ENCODE results near the gene CFAP54.
"Not testable (repeated sequence)": the region's sequence is repeated elsewhere in the genome, so short reads cannot be mapped to it uniquely, and the experiment has no call there.

Gene CFAP54

DNA sequence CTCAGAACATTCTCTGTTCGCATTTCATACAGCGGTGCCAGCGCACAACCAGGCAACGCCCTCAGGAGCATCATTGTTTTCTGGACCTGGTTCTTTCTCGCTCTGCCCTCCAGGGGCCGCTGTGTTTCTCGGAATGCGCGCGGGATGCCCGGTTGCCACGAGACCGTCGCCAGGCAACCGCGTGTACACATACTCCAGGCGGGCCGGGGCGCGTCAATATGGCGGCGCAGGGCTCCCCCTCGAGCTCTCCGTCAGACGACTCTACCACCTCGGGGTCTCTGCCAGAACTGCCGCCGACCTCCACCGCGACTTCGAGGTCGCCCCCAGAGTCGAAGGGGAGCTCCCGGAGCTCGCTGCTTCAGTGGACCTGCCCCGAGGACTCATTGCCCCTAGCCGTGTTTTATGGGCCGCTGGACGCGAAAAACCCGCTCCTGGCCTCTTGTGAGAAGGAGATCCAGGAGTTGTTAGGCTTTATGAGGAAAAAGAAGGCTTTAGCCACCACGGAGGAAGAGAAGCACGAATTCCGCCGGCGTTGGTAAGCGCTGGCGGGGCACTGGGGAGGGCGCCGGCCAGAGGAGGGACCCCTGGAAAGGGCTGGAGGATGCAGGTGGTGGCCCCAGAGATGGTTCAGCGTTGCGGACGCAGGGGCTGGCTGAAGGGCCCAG is at the start of gene CFAP54:
Gene CFAP54 (plus strand): TSS at position 186 of the 665 bp plus-strand sequence. CDS start 33 bp downstream, at position 219.
- Mint-ChIP-seq H3K9me3 (no peaks in the 10 kb centered on the region), H3K36me3 (ENCODE audit: low read depth) (no peaks in the 10 kb centered on the region), H3K27me3 (ENCODE audit: low read depth) (peaks cover 32% of the 10 kb centered on the region), H3K4me3 (peak within 1 kb of the TSS; percentile 83), H3K4me1 (ENCODE audit: low read depth) (peaks cover 32% of the 10 kb centered on the region), H3K27ac (peak within 1 kb of the TSS; percentile 58)

- H3K4me3 Mint-ChIP-seq: no peak overlapping the region
- no peak overlapping the region for H3K27ac Mint-ChIP-seq
- no peaks in the 10 kb centered on the region for H3K9me3 Mint-ChIP-seq
- H3K4me1 Mint-ChIP-seq (ENCODE audit: low read depth): peaks cover 36% of the 10 kb centered on the region
- H3K36me3 Mint-ChIP-seq (ENCODE audit: low read depth): no peaks in the 10 kb centered on the region
- no peaks in the 10 kb centered on the region for H3K27me3 Mint-ChIP-seq (ENCODE audit: low read depth)
Observed at GRCh38 chr12:96441816-96442215, 47.6 kb upstream of the CFAP54 start.

- no peaks in the 10 kb centered on the region for H3K27me3 Mint-ChIP-seq (ENCODE audit: low read depth)
- H3K27ac Mint-ChIP-seq: no peak overlapping the region
- no peaks in the 10 kb centered on the region for H3K9me3 Mint-ChIP-seq
- H3K36me3 Mint-ChIP-seq (ENCODE audit: low read depth): no peaks in the 10 kb centered on the region
- H3K4me3 Mint-ChIP-seq: no peak overlapping the region
- peaks cover 36% of the 10 kb centered on the region for H3K4me1 Mint-ChIP-seq (ENCODE audit: low read depth)
Observed at GRCh38 chr12:96442906-96443305, 46.5 kb upstream of the CFAP54 start.

DNA sequence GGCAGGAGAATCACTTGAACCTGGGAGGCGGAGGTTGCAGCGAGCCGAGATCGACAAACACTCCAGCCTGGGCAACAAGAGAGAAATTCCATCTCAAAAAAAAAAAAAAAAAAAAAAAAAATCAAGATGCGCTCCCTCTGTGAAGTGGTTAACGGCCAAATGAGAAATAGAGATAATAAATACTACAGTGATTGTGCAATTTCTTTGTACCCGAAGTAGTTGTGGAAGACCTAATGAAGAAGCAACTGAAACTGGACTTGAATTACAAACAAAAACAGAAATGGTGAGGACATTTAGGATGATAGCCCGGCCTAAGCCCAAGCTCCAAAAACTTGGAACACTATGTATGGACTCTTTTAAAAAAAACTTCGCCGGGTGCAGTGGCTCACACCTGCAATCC is 45.0 kb upstream of the CFAP54 start:
- Mint-ChIP-seq H3K27me3 (ENCODE audit: low read depth) (no peaks in the 10 kb centered on the region), H3K4me1 (ENCODE audit: low read depth) (peaks cover 33% of the 10 kb centered on the region), H3K36me3 (ENCODE audit: low read depth) (peaks cover 3% of the 10 kb centered on the region), H3K9me3 (no peaks in the 10 kb centered on the region), H3K4me3 (no peak overlapping the region), H3K27ac (no peak overlapping the region)

DNA sequence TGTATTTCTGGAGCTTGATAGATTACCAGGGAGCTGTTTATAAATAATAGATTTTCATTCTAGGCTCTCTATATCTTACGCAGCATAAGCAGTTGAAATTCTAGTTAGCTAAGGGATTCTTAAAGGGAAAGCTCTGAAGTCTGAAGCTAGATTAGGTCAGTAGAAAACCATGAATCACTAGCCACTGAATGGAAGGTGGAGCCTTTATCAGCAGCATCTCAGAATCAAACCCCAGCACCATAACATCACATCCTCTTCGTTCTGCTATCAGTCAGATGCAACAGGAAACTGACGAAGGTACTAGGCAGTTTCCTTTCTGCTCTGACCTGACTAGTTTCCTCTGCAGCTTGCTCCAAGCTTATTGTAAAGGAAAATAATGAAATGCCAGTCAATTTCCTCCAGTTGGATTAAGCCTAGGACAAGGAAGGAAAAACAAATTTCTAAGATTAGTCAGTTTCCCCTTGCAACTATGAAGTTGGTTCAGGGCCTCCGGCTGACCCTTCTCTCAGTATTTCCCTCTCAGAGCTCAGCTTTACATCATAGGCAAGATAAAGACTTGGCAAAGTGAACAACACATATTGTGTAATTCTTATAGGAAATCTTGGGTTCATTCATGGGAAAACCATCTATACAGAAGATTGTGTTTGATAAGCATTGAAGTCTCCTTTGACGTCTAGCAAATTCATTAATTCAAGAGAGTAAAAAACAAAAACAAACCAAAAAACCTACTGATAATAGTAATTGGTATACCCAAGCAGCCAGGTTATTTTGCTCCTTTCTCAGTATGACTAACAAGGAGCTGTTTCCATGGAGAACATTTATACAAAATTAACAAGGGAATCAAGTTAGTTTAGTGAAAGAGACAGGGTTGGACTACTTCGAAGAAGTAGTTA is 43.4 kb upstream of the CFAP54 start:
- no peaks in the 10 kb centered on the region for H3K27me3 Mint-ChIP-seq (ENCODE audit: low read depth)

GRCh38 chr12:96447256-96447655 is 42.1 kb upstream of the CFAP54 start:
- Mint-ChIP-seq H3K27me3 (ENCODE audit: low read depth) (no peaks in the 10 kb centered on the region), H3K4me3 (no peak overlapping the region), H3K9me3 (peaks cover 4% of the 10 kb centered on the region), H3K27ac (no peak overlapping the region), H3K4me1 (ENCODE audit: low read depth) (peaks cover 38% of the 10 kb centered on the region), H3K36me3 (ENCODE audit: low read depth) (peaks cover 3% of the 10 kb centered on the region)

More for the DNA sequence above, 43.4 kb upstream of the CFAP54 start:
- Mint-ChIP-seq H3K4me1 (ENCODE audit: low read depth) (peaks cover 42% of the 10 kb centered on the region), H3K36me3 (ENCODE audit: low read depth) (peaks cover 3% of the 10 kb centered on the region), H3K4me3 (peak overlapping the region; percentile 15), H3K9me3 (no peaks in the 10 kb centered on the region), H3K27ac (peak overlapping the region; percentile 81)

GRCh38 chr12:96448300-96448699 is 41.1 kb upstream of the CFAP54 start:
- H3K9me3 Mint-ChIP-seq: peaks cover 7% of the 10 kb centered on the region
- H3K27ac Mint-ChIP-seq: no peak overlapping the region
- no peaks in the 10 kb centered on the region for H3K27me3 Mint-ChIP-seq (ENCODE audit: low read depth)
- peaks cover 3% of the 10 kb centered on the region for H3K36me3 Mint-ChIP-seq (ENCODE audit: low read depth)
- H3K4me1 Mint-ChIP-seq (ENCODE audit: low read depth): peaks cover 36% of the 10 kb centered on the region
- no peak overlapping the region for H3K4me3 Mint-ChIP-seq

GRCh38 chr12:96452261-96452922 is 37.0 kb upstream of the CFAP54 start:
- Mint-ChIP-seq H3K27ac (no peak overlapping the region), H3K4me3 (no peak overlapping the region), H3K27me3 (ENCODE audit: low read depth) (no peaks in the 10 kb centered on the region), H3K36me3 (ENCODE audit: low read depth) (peaks cover 3% of the 10 kb centered on the region), H3K4me1 (ENCODE audit: low read depth) (peaks cover 14% of the 10 kb centered on the region), H3K9me3 (peaks cover 7% of the 10 kb centered on the region)

- H3K27ac Mint-ChIP-seq: no peak overlapping the region
- no peaks in the 10 kb centered on the region for H3K36me3 Mint-ChIP-seq (ENCODE audit: low read depth)
- H3K9me3 Mint-ChIP-seq: peaks cover 7% of the 10 kb centered on the region
- H3K27me3 Mint-ChIP-seq (ENCODE audit: low read depth): no peaks in the 10 kb centered on the region
- no peak overlapping the region for H3K4me3 Mint-ChIP-seq
- peaks cover 13% of the 10 kb centered on the region for H3K4me1 Mint-ChIP-seq (ENCODE audit: low read depth)
Observed at GRCh38 chr12:96454396-96454795, 35.0 kb upstream of the CFAP54 start.

- H3K27ac Mint-ChIP-seq: no peak overlapping the region
- H3K27me3 Mint-ChIP-seq (ENCODE audit: low read depth): no peaks in the 10 kb centered on the region
- H3K9me3 Mint-ChIP-seq: peaks cover 7% of the 10 kb centered on the region
- H3K4me3 Mint-ChIP-seq: no peak overlapping the region
- H3K4me1 Mint-ChIP-seq (ENCODE audit: low read depth): peaks cover 3% of the 10 kb centered on the region
- no peaks in the 10 kb centered on the region for H3K36me3 Mint-ChIP-seq (ENCODE audit: low read depth)
Observed at GRCh38 chr12:96456265-96456974, 33.0 kb upstream of the CFAP54 start.

DNA sequence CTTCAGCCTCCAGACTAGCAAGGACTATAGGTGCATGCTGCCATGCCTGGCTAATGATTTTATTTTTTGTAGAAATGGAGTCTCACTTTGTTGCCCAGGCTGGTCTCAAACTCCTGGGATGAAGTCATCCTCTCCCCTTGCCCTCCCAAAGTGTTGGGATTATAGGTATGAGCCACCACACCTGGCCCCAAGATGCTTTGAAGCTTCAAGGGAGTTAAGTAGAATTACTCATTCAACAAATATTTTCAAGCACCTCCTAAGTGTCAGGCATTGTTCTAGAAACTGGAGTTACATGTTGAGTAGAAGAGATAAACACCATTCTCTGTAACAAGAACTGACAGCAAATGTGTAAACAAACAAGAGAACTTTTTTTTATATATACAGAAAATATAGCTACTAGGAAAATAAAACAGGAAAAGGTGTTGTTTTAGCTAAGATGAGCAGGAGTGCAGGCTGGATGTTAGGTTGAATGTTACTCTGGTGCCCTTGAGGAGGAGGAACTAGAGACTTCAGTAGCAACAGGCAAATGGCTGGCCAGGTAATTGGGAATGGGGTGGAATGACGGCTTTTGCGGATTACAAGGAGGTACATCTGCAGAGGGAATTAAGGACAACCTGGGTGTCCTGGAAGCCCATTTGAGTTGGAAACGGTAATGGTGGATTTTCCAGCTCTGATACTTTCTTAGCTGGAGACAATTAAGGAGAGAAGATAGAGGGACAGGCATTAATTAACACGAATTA is 32.0 kb upstream of the CFAP54 start:
- no peaks in the 10 kb centered on the region for H3K36me3 Mint-ChIP-seq (ENCODE audit: low read depth)

GRCh38 chr12:96459281-96459680 is 30.1 kb upstream of the CFAP54 start:
- not testable (repeated sequence) for H3K36me3 Mint-ChIP-seq (ENCODE audit: low read depth); H3K4me3 Mint-ChIP-seq; H3K27ac Mint-ChIP-seq; H3K27me3 Mint-ChIP-seq (ENCODE audit: low read depth); H3K4me1 Mint-ChIP-seq (ENCODE audit: low read depth); H3K9me3 Mint-ChIP-seq

More for the DNA sequence above, 32.0 kb upstream of the CFAP54 start:
- no peak overlapping the region for H3K27ac Mint-ChIP-seq
- H3K9me3 Mint-ChIP-seq: peaks cover 2% of the 10 kb centered on the region
- H3K4me1 Mint-ChIP-seq (ENCODE audit: low read depth): peaks cover 3% of the 10 kb centered on the region
- peaks cover 3% of the 10 kb centered on the region for H3K27me3 Mint-ChIP-seq (ENCODE audit: low read depth)
- H3K4me3 Mint-ChIP-seq: no peak overlapping the region

DNA sequence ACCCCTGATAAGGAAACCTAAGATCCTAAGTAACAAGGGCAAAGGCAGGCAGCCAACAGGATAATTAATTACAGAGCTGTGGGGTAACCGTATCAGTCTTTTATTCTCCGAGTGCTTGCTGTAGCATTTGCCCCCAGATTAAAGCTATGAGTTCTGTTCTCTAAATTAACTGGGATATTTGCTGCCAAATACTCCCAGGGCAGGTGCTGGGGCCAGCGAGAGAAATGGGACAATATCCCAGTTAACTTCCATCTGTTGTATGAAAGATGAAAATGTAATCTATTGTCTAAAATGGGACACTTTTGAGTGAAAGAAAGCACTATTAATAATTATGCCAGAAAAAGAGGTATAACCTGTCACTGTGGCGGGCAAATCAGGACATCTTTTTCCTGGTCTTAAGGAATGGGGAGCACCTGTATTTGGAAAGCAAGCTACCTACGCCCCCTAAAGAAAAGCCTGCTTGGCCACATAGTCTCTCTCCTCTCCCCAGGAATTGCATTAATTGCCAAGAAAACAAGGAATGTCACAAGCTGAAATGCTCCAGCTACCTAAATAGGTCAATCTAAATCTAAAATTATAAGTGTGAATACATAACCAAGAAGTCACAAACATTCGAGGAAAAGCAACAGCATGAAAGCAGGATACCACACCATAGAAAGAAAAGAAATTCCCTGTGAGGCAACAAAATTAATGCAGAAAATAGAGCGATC is 26.7 kb upstream of the CFAP54 start:
- H3K36me3 Mint-ChIP-seq (ENCODE audit: low read depth): no peaks in the 10 kb centered on the region
- H3K27me3 Mint-ChIP-seq (ENCODE audit: low read depth): peaks cover 4% of the 10 kb centered on the region
- no peaks in the 10 kb centered on the region for H3K9me3 Mint-ChIP-seq
- H3K27ac Mint-ChIP-seq: no peak overlapping the region
- H3K4me3 Mint-ChIP-seq: no peak overlapping the region
- H3K4me1 Mint-ChIP-seq (ENCODE audit: low read depth): no peaks in the 10 kb centered on the region

Data from T-helper 1 cell treated with Interleukin-12 subunit alpha and Interleukin-12 subunit beta and Interleukin-4 antibody, amounts not matched to agents 30 μg/mL and 1 μg/mL, for 36 hours (primary cell).